ENCODE data around the gene EPG5. TPM values are rescaled to one million over a fixed set of nuclear protein-coding genes. Genes with fewer than 3 reads are reported as not detected.

Gene EPG5
- total and polyA plus RNA-seq, 9 of the 15 experiments (the other 6 are each of a cell fraction or from before 2014, with no cell fraction given), result 1.3 to 10.7 (median 5.2) TPM

- H3K4me1 ChIP-seq (replicated peaks in 1 of 2; ENCODE audit: control insufficient read depth in 2 of 2, insufficient read depth in 2 of 2, low read length in 2 of 2), result no peaks in the 10 kb centered on the region
- H3K36me3 ChIP-seq (ENCODE audit: control insufficient read depth, insufficient read depth, low read length), result peaks cover 44% of the 10 kb centered on the region; the same call in 2 of the 3 replicates
- DNase-seq (ENCODE audit: extremely low read depth in 1 of 4, low spot score in 3 of 4) (no peak), ATAC-seq (no peak), FAIRE-seq (no peak)
- no peak overlapping the region for H3K4me3 ChIP-seq
- WGBS (ENCODE audit: insufficient coverage, low coverage, missing lambda C conversion rate), result 74% methylated on average over 4 of the region's 4 CpGs
- in situ Hi-C loops (cut with MboI) (no loop called here), intact Hi-C loops (cut with micrococcal nuclease) (no loop called here)
- H3K27ac ChIP-seq (ENCODE audit: extremely low read depth, low read depth, low read length), result no peak overlapping the region
- no peaks in the 10 kb centered on the region for H3K27me3 ChIP-seq (ENCODE audit: control insufficient read depth in 2 of 2, insufficient read depth in 2 of 2, low read length in 2 of 2)
- TF ChIP-seq, protein P1, sequence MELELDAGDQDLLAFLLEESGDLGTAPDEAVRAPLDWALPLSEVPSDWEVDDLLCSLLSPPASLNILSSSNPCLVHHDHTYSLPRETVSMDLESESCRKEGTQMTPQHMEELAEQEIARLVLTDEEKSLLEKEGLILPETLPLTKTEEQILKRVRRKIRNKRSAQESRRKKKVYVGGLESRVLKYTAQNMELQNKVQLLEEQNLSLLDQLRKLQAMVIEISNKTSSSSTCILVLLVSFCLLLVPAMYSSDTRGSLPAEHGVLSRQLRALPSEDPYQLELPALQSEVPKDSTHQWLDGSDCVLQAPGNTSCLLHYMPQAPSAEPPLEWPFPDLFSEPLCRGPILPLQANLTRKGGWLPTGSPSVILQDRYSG (tag; conservative IDR thresholded peaks at IDR 0.05; ENCODE audit: low read depth), result no peak
- TF ChIP-seq HOMEZ (CRISPR knock-in tag; IDR thresholded peaks at IDR 0.05) (no peak), ELK1 (CRISPR knock-in tag; IDR thresholded peaks at IDR 0.05) (no peak), SRSF9 (IDR thresholded peaks at IDR 0.05; ENCODE audit: borderline replicate concordance, low read depth, low read length) (no peak), MXI1 (IDR thresholded peaks at IDR 0.05; ENCODE audit: low read depth, low read length) (no peak), THRB (CRISPR knock-in tag; conservative IDR thresholded peaks at IDR 0.05) (no peak)
- TF ChIP-seq, protein P2, sequence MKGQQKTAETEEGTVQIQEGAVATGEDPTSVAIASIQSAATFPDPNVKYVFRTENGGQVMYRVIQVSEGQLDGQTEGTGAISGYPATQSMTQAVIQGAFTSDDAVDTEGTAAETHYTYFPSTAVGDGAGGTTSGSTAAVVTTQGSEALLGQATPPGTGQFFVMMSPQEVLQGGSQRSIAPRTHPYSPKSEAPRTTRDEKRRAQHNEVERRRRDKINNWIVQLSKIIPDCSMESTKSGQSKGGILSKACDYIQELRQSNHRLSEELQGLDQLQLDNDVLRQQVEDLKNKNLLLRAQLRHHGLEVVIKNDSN (CRISPR knock-in tag; IDR thresholded peaks at IDR 0.05), result no peak
- TF ChIP-seq, protein P3, sequence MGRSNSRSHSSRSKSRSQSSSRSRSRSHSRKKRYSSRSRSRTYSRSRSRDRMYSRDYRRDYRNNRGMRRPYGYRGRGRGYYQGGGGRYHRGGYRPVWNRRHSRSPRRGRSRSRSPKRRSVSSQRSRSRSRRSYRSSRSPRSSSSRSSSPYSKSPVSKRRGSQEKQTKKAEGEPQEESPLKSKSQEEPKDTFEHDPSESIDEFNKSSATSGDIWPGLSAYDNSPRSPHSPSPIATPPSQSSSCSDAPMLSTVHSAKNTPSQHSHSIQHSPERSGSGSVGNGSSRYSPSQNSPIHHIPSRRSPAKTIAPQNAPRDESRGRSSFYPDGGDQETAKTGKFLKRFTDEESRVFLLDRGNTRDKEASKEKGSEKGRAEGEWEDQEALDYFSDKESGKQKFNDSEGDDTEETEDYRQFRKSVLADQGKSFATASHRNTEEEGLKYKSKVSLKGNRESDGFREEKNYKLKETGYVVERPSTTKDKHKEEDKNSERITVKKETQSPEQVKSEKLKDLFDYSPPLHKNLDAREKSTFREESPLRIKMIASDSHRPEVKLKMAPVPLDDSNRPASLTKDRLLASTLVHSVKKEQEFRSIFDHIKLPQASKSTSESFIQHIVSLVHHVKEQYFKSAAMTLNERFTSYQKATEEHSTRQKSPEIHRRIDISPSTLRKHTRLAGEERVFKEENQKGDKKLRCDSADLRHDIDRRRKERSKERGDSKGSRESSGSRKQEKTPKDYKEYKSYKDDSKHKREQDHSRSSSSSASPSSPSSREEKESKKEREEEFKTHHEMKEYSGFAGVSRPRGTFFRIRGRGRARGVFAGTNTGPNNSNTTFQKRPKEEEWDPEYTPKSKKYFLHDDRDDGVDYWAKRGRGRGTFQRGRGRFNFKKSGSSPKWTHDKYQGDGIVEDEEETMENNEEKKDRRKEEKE (IDR thresholded peaks at IDR 0.05; ENCODE audit: borderline replicate concordance in 1 of 2, control insufficient read depth in 1 of 2, low read depth in 2 of 2, low read length in 1 of 2), result no peak
- TF ChIP-seq, protein P4, sequence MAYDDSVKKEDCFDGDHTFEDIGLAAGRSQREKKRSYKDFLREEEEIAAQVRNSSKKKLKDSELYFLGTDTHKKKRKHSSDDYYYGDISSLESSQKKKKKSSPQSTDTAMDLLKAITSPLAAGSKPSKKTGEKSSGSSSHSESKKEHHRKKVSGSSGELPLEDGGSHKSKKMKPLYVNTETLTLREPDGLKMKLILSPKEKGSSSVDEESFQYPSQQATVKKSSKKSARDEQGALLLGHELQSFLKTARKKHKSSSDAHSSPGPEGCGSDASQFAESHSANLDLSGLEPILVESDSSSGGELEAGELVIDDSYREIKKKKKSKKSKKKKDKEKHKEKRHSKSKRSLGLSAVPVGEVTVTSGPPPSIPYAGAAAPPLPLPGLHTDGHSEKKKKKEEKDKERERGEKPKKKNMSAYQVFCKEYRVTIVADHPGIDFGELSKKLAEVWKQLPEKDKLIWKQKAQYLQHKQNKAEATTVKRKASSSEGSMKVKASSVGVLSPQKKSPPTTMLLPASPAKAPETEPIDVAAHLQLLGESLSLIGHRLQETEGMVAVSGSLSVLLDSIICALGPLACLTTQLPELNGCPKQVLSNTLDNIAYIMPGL (CRISPR knock-in tag; IDR thresholded peaks at IDR 0.05), result no peak
- no peak overlapping the region for H3K9ac ChIP-seq (ENCODE audit: insufficient read depth in 1 of 2, low read depth in 2 of 2, low read length in 2 of 2)
- H3K9me1 ChIP-seq (ENCODE audit: control insufficient read depth, insufficient read depth, low read length), result no peaks in the 10 kb centered on the region
- no peaks in the 10 kb centered on the region for H3K79me2 ChIP-seq (ENCODE audit: control insufficient read depth, insufficient read depth, low read length)
- CTCF ChIA-PET (ENCODE audit: low intra/inter-chr PET ratio), result no interaction called here
- POLR2A ChIA-PET, result no interaction called here
- no peak overlapping the region for H2AFZ ChIP-seq (ENCODE audit: low read depth, low read length)
- no TSS peak for BruUV-seq (replicated peaks)
- no peaks in the 10 kb centered on the region for H3K9me3 ChIP-seq (replicated peaks; ENCODE audit: control insufficient read depth, insufficient read depth, low read depth, low read length)
- no peak overlapping the region for H3K4me2 ChIP-seq (ENCODE audit: insufficient read depth, low read length)
- H4K20me1 ChIP-seq (replicated peaks; ENCODE audit: control insufficient read depth, insufficient read depth, low read length), result no peaks in the 10 kb centered on the region
Observed at GRCh38 chr18:45900623-45901022, 66.5 kb downstream of the EPG5 start.
